ENCODE results near the gene NPPC.
"Not testable (repeated sequence)": the region's sequence is repeated elsewhere in the genome, so short reads cannot be mapped to it uniquely, and the experiment has no call there.

The NPPC gene, protein sequence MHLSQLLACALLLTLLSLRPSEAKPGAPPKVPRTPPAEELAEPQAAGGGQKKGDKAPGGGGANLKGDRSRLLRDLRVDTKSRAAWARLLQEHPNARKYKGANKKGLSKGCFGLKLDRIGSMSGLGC

DNA sequence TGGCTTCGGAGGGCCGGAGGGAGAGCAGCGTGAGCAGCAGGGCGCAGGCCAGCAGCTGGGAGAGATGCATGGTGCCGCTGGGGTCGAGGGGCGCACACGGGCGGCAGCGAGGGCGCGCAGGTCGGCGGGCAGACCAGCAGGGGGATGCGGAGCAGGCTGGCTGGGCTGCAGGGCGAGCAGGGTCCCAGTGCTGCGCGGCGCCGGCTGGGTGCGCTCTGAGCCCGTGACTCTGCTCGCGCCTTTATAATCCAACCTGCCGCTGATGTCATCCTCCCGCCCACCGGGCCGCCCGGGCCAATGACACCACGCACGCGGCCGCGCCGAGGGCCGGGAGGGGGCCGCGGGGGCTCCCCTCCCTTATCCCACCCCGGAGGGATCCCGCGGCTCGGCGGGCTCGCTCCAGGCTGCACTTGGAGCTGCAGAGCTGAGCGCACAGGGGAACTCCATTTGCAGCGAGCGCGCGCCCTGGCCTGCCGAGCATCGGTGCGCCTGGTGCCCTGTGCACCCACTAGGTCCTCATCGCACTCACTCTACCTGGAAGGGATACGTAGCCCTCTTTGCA lies at the start of gene NPPC:
NPPC (minus strand) TSS at position 217 of the 562 bp plus-strand sequence; CDS start at position 70, 147 bp downstream.
- Mint-ChIP-seq H3K9me3 (ENCODE audit: low read depth) (no peaks in the 10 kb centered on the region), H3K4me1 (ENCODE audit: low read depth) (peaks cover 13% of the 10 kb centered on the region), H3K36me3 (no peaks in the 10 kb centered on the region), H3K4me3 (peak within 1 kb of the TSS; percentile 78), H3K27ac (no peak within 1 kb of the TSS), H3K27me3 (peaks cover 17% of the 10 kb centered on the region)

DNA sequence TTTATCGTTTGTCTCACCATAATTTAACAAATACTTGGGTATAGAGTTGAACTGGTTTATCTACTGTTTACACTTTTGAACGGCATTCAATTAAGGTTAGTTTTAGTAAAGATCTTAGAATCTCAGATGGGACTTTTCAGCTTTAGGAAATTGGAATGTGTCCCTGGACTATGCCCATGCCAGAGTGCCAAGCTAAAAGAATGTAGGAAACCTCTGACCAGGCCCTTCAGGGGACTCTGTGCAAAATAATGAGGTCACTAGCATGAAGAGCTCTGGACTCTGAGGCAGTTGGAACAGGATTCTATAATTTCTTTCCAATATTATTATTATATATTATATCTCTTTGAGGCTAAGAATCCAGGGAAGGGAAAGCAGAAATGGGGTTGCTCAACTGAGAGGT lies 48.8 kb upstream of the NPPC start:
- peaks cover 19% of the 10 kb centered on the region for H3K4me1 Mint-ChIP-seq (ENCODE audit: low read depth)
- no peak overlapping the region for H3K4me3 Mint-ChIP-seq
- H3K27ac Mint-ChIP-seq, result no peak overlapping the region
- H3K9me3 Mint-ChIP-seq (ENCODE audit: low read depth), result no peaks in the 10 kb centered on the region
- no peaks in the 10 kb centered on the region for H3K27me3 Mint-ChIP-seq
- H3K36me3 Mint-ChIP-seq, result peaks cover 3% of the 10 kb centered on the region

DNA sequence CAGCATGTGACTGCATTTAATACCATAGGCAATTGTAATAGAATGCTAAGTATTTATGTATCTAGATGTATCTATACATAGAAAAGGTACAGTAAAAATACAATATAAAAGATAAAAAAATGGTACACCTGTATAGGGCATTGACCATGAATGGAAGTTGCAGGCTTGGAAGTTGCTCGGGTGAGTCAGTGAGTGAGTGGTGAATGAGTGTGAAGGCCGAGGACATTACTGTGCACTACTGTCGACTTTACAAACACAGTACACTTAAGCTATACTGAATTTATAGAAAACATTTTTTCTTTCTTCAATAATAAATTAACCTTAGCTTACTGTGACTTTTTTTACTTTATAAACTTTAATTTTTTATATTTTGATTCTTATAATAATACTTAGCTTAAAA lies 44.3 kb upstream of the NPPC start:
- H3K4me1 Mint-ChIP-seq (ENCODE audit: low read depth), result peaks cover 25% of the 10 kb centered on the region
- H3K36me3 Mint-ChIP-seq, result peaks cover 3% of the 10 kb centered on the region
- H3K27ac Mint-ChIP-seq, result no peak overlapping the region
- no peak overlapping the region for H3K4me3 Mint-ChIP-seq
- H3K9me3 Mint-ChIP-seq (ENCODE audit: low read depth), result no peaks in the 10 kb centered on the region
- H3K27me3 Mint-ChIP-seq, result no peaks in the 10 kb centered on the region

DNA sequence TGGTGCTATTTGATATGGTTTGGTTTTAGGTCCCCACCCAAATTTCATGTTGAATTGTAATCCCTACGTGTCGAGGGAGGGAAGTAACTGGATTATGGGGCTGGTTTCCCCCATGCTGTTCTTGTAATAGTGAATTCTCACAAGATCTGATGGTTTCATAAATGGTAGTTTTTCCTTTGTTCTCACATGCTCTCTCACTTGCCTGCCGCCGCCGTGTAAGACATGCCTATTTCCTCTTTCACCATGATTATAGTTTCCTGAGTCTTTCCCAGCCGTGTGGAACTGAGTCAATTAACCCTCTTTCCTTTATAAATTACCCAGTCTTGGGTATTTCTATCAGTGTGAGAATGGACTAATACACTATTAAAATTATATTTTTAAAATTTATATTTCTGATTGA lies 42.6 kb upstream of the NPPC start:
- H3K4me1 Mint-ChIP-seq (ENCODE audit: low read depth), result peaks cover 40% of the 10 kb centered on the region
- H3K4me3 Mint-ChIP-seq, result no peak overlapping the region
- H3K9me3 Mint-ChIP-seq (ENCODE audit: low read depth), result no peaks in the 10 kb centered on the region
- no peaks in the 10 kb centered on the region for H3K27me3 Mint-ChIP-seq
- no peak overlapping the region for H3K27ac Mint-ChIP-seq
- H3K36me3 Mint-ChIP-seq, result peaks cover 3% of the 10 kb centered on the region

DNA sequence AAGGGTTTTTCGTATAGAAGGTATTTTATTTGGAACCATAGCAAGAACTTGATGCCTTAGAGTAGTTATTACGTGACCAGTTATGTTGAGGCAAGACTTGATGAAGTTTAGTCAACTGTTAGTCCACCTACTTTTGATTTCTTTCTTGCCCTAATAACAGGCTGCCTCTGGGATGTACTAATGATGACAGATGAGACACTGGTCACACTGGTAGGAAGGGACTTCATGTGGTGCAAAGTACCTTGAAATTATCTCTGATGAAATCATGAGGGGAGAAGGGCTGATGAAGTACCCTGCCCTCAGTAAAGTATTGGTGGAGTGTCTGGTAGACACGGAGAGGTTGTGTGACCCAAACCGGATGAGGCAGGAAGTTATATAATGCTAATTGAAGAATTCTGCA lies 40.7 kb upstream of the NPPC start:
- Mint-ChIP-seq H3K4me1 (ENCODE audit: low read depth) (peaks cover 53% of the 10 kb centered on the region), H3K4me3 (peak overlapping the region; percentile 8)

DNA sequence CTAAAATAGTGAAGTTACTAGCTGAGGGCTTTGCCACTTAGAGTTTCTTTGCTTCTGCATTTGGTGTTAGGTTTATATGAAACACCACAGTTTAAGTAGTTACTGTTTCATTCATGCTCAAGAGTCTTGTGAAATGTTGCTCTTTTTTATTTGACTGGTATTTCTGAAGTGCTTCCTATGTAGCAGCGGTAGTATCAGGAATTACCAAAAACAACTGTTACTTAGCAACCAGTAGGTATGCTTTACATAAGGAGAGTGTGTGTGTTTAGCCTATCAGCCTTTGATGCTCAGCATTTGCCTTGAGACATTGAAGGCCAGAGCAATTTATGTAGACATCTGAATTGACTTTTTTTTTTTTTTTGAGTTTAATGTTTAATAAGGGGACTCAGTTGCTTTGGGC lies 38.9 kb upstream of the NPPC start:
- H3K9me3 Mint-ChIP-seq (ENCODE audit: low read depth), result no peaks in the 10 kb centered on the region
- H3K27me3 Mint-ChIP-seq, result no peaks in the 10 kb centered on the region
- peaks cover 57% of the 10 kb centered on the region for H3K4me1 Mint-ChIP-seq (ENCODE audit: low read depth)
- no peak overlapping the region for H3K4me3 Mint-ChIP-seq
- peak overlapping the region; percentile 16 for H3K27ac Mint-ChIP-seq
- peaks cover 4% of the 10 kb centered on the region for H3K36me3 Mint-ChIP-seq

More for the DNA sequence above, 40.7 kb upstream of the NPPC start:
- Mint-ChIP-seq H3K27me3 (no peaks in the 10 kb centered on the region), H3K36me3 (no peaks in the 10 kb centered on the region), H3K9me3 (ENCODE audit: low read depth) (no peaks in the 10 kb centered on the region), H3K27ac (peak overlapping the region; percentile 37)

DNA sequence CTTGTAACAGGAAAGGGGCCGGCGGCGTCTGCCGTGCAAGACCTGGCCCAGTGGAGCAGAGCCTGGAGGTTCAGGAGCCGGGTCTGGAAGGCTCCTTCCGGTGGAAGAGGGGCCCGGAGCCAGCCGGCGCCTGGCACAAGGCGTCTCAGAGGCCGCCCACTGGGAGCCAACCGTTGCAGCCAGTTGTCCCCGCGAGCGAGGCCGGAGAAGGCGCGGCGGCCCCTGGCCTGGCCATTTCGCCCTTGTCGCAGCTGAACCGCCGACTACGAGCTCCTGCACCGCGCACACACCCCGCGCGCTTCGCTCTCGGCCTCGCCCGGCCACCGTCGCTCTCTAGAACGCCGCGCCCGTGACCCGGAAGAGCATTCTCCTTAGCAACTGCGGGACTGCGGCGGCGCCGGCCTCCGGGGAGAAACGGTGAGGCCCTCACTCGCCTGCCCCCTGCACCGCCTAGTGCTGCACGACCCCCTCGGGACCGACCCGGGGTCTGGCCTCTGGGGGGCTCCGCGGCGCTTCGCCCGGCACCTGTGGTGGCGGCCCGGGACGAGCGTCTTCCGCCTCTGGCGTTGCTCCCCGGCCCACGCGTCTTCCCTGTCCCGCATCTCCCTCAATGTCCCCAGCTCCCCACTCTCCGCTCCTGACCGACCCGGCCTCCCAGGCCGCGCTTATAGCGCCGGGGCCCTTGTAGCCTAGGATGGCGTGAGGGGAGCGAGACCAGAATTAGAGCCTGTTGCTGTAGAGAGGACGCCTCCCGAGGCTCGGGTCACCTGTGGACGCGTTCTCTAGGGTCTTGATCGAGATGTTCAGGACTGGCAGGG lies 35.4 kb upstream of the NPPC start, which contains the start of gene DIS3L2:
DIS3L2 (plus strand) TSS at position 365 of the 818 bp plus-strand sequence. CDS start 53,215 bp downstream, outside the sequence.
- Mint-ChIP-seq H3K27ac (peak within 1 kb of the TSS; percentile 99), H3K4me3 (peak within 1 kb of the TSS; percentile 95), H3K36me3 (peaks cover 4% of the 10 kb centered on the region), H3K4me1 (ENCODE audit: low read depth) (peaks cover 39% of the 10 kb centered on the region), H3K9me3 (ENCODE audit: low read depth) (no peaks in the 10 kb centered on the region), H3K27me3 (no peaks in the 10 kb centered on the region)

DNA sequence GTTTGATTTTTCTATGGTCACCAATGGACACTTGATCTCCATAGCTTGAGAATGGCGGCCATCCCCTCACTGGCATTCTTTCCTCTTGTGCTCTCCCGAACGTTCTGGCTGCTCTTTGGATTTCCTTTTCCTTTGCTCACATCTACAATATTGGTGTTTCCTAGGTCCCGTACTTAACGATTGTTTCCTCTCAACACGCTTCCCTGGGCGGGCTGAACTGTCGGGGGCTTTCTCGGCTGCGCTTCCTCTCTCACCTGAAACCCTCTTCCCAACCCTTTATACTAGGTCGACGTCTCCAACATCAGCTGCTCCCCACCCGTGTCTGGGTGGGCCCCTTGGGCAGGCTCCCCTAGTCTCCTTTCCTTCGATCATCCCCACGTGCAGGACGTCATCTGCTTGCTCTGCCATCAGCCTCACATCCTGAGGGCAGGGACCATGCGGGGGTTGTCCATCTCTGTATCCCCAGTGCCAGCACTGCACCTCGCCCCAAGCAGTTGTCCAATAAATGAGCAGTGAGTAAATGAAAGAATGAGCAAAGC lies 34.7 kb upstream of the NPPC start:
- Mint-ChIP-seq H3K4me1 (ENCODE audit: low read depth) (peaks cover 36% of the 10 kb centered on the region), H3K27me3 (no peaks in the 10 kb centered on the region), H3K4me3 (peak overlapping the region; percentile 95), H3K36me3 (peaks cover 4% of the 10 kb centered on the region), H3K27ac (peak overlapping the region; percentile 99), H3K9me3 (ENCODE audit: low read depth) (no peaks in the 10 kb centered on the region)

DNA sequence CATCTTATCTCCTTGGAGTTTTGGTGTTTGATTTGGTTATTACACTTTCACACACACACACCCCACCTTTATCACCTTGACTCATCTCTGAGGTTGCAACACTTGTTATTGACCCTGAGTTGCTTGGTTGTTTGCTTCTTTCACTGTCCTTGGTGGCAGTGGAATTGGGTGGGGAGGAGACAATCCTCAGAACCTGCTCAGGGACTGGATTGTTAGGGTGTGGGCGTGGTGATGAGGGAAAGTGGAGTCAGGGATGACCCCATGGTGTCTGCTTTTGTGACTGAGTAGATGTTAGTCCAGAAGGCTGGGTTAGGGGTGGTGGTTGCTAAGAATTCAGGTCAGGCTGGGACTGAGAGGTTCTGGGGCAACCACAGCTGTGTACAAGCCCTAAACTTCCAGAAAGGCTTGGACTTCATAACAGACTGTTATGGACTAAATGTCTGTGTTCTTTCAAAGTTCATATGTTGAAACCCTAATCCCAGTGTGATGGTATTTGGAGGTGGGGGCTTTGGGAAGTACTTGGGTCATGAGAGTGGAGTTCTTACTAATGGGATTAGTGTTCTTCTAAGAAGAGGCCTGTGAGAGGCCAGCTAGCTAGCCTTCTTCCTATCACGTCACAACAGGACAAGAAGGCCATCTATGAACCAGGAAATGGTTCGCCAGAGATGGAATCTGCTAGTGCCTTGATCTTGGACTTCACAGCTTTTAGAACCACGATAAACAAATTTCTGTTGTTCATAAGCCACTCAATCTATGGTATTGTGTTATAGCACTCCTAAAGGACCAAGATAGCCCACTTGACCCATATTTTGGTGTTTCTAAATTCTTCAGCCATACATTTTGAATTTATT lies 31.9 kb upstream of the NPPC start:
- Mint-ChIP-seq H3K27ac (no peak overlapping the region), H3K9me3 (ENCODE audit: low read depth) (no peaks in the 10 kb centered on the region), H3K4me3 (no peak overlapping the region), H3K36me3 (peaks cover 4% of the 10 kb centered on the region), H3K4me1 (ENCODE audit: low read depth) (peaks cover 14% of the 10 kb centered on the region), H3K27me3 (no peaks in the 10 kb centered on the region)

DNA sequence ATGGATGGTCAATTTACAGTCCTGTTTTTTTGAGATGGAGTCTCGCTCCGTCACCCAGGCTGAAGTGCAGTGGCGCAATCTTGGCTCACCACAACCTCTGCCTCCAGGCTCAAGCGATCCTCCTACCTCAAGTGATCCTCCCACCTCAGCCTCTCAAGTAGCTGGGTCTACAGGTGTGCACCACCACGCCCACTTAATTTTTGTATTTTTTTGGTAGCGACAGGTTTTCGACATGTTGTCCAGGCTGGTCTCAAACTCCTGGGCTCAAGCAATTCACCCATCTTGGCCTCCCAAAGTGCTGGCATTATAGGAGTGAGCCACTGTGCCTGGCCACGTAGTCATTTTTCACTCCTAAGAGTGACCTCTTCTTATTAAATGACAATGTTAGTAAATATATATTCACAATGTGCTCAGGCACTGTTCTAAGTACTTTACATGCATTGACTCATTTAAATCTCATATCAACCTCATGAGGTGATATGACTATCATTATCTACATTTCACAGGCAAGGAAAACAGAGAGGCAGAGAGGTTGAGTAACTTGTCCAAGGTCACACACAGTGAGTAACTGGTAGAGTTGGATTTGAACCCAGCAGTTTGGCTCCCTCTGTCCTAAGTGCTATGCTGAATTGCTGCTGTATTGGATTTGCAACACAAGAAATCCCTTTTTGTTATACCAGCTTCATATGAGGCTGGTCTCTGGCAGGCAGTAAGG lies 29.7 kb upstream of the NPPC start:
- H3K27ac Mint-ChIP-seq, result no peak overlapping the region
- no peak overlapping the region for H3K4me3 Mint-ChIP-seq
- H3K9me3 Mint-ChIP-seq (ENCODE audit: low read depth), result no peaks in the 10 kb centered on the region
- H3K4me1 Mint-ChIP-seq (ENCODE audit: low read depth), result peaks cover 3% of the 10 kb centered on the region
- H3K36me3 Mint-ChIP-seq, result peaks cover 1% of the 10 kb centered on the region
- H3K27me3 Mint-ChIP-seq, result no peaks in the 10 kb centered on the region

DNA sequence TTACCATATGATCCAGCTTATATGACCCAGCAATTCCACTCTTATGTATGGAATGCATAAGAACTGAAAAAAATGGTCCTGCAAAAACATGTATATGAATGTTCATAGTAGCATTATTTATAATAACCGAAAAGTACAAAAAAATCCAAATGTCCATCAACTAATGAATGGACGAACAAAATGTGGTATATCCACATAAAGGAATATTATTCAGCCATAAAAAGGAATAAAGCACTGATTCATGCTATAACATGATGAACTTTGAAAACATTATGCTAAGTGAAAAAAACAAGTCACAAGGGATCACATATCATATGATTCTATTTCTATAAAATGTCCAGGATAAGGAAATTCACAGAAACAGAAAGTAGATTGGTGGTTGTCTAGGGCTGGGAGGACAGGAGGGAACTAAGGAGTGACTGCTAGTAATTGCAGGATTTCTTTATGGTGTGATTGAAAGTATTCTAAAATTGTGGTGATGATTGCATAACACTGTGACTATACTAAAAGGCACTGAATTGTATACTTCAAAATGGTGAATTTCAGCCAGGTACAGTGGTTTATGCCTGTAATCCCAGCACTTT lies 25.3 kb upstream of the NPPC start:
- Mint-ChIP-seq H3K27ac (no peak overlapping the region), H3K9me3 (ENCODE audit: low read depth) (no peaks in the 10 kb centered on the region), H3K36me3 (no peaks in the 10 kb centered on the region), H3K27me3 (no peaks in the 10 kb centered on the region), H3K4me3 (no peak overlapping the region), H3K4me1 (ENCODE audit: low read depth) (no peaks in the 10 kb centered on the region)

DNA sequence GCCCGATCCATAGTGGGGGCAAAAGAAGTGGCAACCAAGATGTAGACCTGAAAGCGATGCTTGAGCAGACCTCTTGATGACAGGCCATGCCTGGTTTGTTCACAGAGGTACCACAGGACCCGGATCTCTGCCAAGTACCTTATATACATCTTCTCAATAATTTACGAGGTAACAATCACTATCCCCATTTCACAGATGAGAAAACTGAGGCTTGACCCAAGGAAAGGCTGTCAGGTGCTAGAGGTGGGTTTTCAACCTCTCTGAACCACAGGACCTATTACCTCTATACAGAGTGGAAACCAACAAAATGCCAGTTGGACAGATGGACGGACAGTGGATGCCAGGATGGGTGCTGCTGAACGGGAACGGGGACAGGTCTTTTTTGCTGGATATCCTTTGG lies 21.5 kb upstream of the NPPC start:
- Mint-ChIP-seq H3K36me3 (no peaks in the 10 kb centered on the region), H3K27ac (no peak overlapping the region), H3K4me3 (no peak overlapping the region), H3K4me1 (ENCODE audit: low read depth) (no peaks in the 10 kb centered on the region), H3K27me3 (peaks cover under 1% of the 10 kb centered on the region), H3K9me3 (ENCODE audit: low read depth) (no peaks in the 10 kb centered on the region)

DNA sequence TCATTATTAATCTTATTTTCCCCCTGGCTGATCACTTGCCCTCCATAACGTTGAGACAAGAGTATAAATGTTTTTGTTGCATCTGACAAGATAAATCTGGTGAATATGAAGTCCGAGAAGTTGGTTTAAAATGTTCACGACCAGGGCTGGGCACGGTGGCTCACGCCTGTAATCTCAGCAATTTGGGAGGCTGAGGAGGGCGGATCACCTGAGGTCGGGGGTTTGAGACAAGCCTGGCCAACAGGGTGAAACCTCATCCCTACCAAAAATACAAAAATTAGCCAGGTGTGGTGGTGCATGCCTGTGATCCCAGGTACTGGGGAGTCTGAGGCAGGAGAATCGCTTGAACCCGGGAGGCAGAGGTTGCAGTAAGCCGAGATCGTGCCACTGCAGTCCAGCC lies 20.9 kb upstream of the NPPC start:
- not testable (repeated sequence) for H3K4me3 Mint-ChIP-seq; H3K36me3 Mint-ChIP-seq; H3K4me1 Mint-ChIP-seq (ENCODE audit: low read depth); H3K27me3 Mint-ChIP-seq; H3K27ac Mint-ChIP-seq; H3K9me3 Mint-ChIP-seq (ENCODE audit: low read depth)

Data from activated naive CD8-positive, alpha-beta T cell (primary cell).